Natural killer cell (primary cell): Measurements from ENCODE around the gene DCAF8L2. TPM values are rescaled to one million over a fixed set of nuclear protein-coding genes. Genes with fewer than 3 reads are reported as not detected.
"Not testable (repeated sequence)": the region's sequence is repeated elsewhere in the genome, so short reads cannot be mapped to it uniquely, and the experiment has no call there.

Source experiments
- ATAC-seq, 3 donors: fragments of 150-1000 bp in 2 of 3; fragments of 200-7000 bp in 1 of 3; cut with Tn5 transposase; 1 replicate in 1 of 3; 2 replicates in 2 of 3; pipeline ENCODE4 v1.10.0; 2021; ENCODE audit warnings: mild to moderate bottlenecking in 2 of 3, moderate library complexity in 2 of 3
- DNase-seq, 2 donors: peaks; one replicate each; pipeline versions ENCODE4 v3.0.0 to v3.0.0-alpha.2; 2013 to 2021; ENCODE audit warnings: mixed read lengths in 1 of 2
- H3K27ac ChIP-seq: one replicate; pipeline ENCODE4 v1.5.1; 2013; ENCODE audit warnings: mild to moderate bottlenecking, low read length
- H3K27me3 ChIP-seq: one replicate; pipeline ENCODE4 v1.6.1; 2013; ENCODE audit warnings: low read length; ENCODE audit not compliant: control insufficient read depth, insufficient read depth
- H3K36me3 ChIP-seq: one replicate; pipeline ENCODE4 v1.6.1; 2013; ENCODE audit warnings: low read length; ENCODE audit not compliant: control insufficient read depth, insufficient read depth
- H3K4me1 ChIP-seq: one replicate; pipeline ENCODE4 v1.6.1; 2013; ENCODE audit warnings: low read length; ENCODE audit not compliant: control insufficient read depth, insufficient read depth
- H3K4me3 ChIP-seq: one replicate; pipeline ENCODE4 v1.5.1; 2013; ENCODE audit warnings: low read length
- H3K9me3 ChIP-seq: one replicate; pipeline ENCODE4 v1.6.1; 2013; ENCODE audit warnings: low read length; ENCODE audit not compliant: control insufficient read depth, insufficient read depth
- H3K27ac Mint-ChIP-seq, 2 donors: one replicate each; pipeline ENCODE4 v1.8.0; 2022; ENCODE audit warnings: mild to moderate bottlenecking in 2 of 2, mixed read lengths in 2 of 2, moderate library complexity in 1 of 2
- H3K27me3 Mint-ChIP-seq, 2 donors: one replicate each; pipeline ENCODE4 v1.8.0; 2022; ENCODE audit warnings: low read depth in 2 of 2, mixed read lengths in 2 of 2
- H3K36me3 Mint-ChIP-seq: one replicate; pipeline ENCODE4 v1.8.0; 2022; ENCODE audit warnings: mixed read lengths
- H3K4me1 Mint-ChIP-seq, 2 donors: one replicate each; pipeline ENCODE4 v1.8.0; 2022; ENCODE audit warnings: mixed read lengths in 2 of 2
- H3K4me3 Mint-ChIP-seq: one replicate; pipeline ENCODE4 v1.8.0; 2022; ENCODE audit warnings: mild to moderate bottlenecking, moderate library complexity, mixed read lengths
- H3K9me3 Mint-ChIP-seq, 2 donors: one replicate each; pipeline ENCODE4 v1.8.0; 2022; ENCODE audit warnings: mixed read lengths in 2 of 2
- CTCF ChIP-seq: fragments of 200-600 bp; IDR thresholded peaks from one replicate; pipeline ENCODE4 v1.8.0; 2022; ENCODE audit warnings: antibody characterized with exemption
- WGBS: methylation state at CpG from one replicate; pipeline ENCODE4 v1.1.7; 2013; ENCODE audit warnings: missing lambda C conversion rate; ENCODE audit not compliant: insufficient coverage; 5-methylcytosine and 5-hydroxymethylcytosine counted together
- intact Hi-C: fragments of 100-400 bp; cut with micrococcal nuclease; formaldehyde crosslinking; loops from one replicate; pipeline ENCODE4 v1.14.2; 2022
- total RNA-seq, 4 donors: library from RNA; stranded (reverse); fragments of 120-200 nt in 1 of 4; gene quantifications; one replicate each; pipeline versions ENCODE4 v1.2.3 to v1.2.4, GENCODE V29; 2013 to 2022

The DCAF8L2 gene
- total RNA-seq, 3 donors from 2014 or later (not counting 1 experiment from before 2014, with no cell fraction given): not detected

GRCh38 chrX:27675493-27675892 is 85.3 kb downstream of the DCAF8L2 start:
- H3K4me1 Mint-ChIP-seq: no peaks in the 10 kb centered on the region
- TF ChIP-seq CTCF: no peak
- no peaks in the 10 kb centered on the region for H3K27me3 Mint-ChIP-seq
- H3K9me3 Mint-ChIP-seq: peaks cover 0 to 7% of the 10 kb centered on the region in 2 donors
- H3K4me1 ChIP-seq: no peaks in the 10 kb centered on the region
- H3K9me3 ChIP-seq: no peaks in the 10 kb centered on the region
- H3K36me3 Mint-ChIP-seq: no peaks in the 10 kb centered on the region
- ATAC-seq (no peak), DNase-seq (no peak)
- H3K27ac ChIP-seq: no peak overlapping the region
- no peak overlapping the region for H3K4me3 ChIP-seq
- no peak overlapping the region for H3K27ac Mint-ChIP-seq
- H3K36me3 ChIP-seq: no peaks in the 10 kb centered on the region
- intact Hi-C loops: no loop called here
- H3K4me3 Mint-ChIP-seq: no peak overlapping the region
- no peaks in the 10 kb centered on the region for H3K27me3 ChIP-seq
- WGBS: no CpG with 5 or more reads among the region's 1 CpG

- Mint-ChIP-seq H3K4me1 (no peaks in the 10 kb centered on the region), H3K36me3 (no peaks in the 10 kb centered on the region), H3K27ac (no peak overlapping the region), H3K9me3 (peaks cover 0 to 7% of the 10 kb centered on the region in 2 donors), H3K4me3 (no peak overlapping the region), H3K27me3 (no peaks in the 10 kb centered on the region)
- WGBS: 92% methylated on average over 1 of the region's 1 CpG
- intact Hi-C loops: no loop called here
- Histone ChIP-seq H3K9me3 (no peaks in the 10 kb centered on the region), H3K27me3 (no peaks in the 10 kb centered on the region), H3K4me1 (no peaks in the 10 kb centered on the region), H3K27ac (no peak overlapping the region), H3K4me3 (no peak overlapping the region), H3K36me3 (no peaks in the 10 kb centered on the region)
- TF ChIP-seq CTCF: no peak
- ATAC-seq (no peak), DNase-seq (no peak)
Observed at GRCh38 chrX:27679281-27679680, 89.1 kb downstream of the DCAF8L2 start.

DNA sequence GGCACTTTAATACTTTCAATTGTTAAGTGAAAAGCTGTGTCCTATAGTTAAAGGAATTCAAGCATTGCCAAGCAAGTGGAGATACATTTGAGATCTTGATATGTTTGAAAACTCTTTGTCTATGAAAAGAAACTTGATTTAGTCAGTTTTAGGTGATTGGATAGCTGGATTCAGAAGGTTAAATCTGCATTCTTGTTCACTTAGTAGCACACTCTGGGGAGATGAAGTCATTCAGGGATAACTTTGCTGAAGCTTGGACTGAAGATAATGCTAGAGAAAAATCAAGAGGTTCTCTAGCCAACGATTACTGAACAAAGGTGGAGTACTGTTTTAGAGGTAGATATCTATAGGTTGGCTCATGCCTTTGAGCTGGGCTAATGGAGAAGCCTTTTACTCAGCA is 90.6 kb downstream of the DCAF8L2 start:
- H3K4me1 ChIP-seq: no peaks in the 10 kb centered on the region
- no peak for TF ChIP-seq CTCF
- H3K4me3 ChIP-seq: no peak overlapping the region
- no peaks in the 10 kb centered on the region for H3K9me3 ChIP-seq
- intact Hi-C loops: no loop called here
- DNase-seq: no peak
- H3K9me3 Mint-ChIP-seq: peaks cover 0 to 7% of the 10 kb centered on the region in 2 donors
- H3K4me3 Mint-ChIP-seq: no peak overlapping the region
- no peak for ATAC-seq
- H3K36me3 Mint-ChIP-seq: no peaks in the 10 kb centered on the region
- no peaks in the 10 kb centered on the region for H3K36me3 ChIP-seq
- H3K4me1 Mint-ChIP-seq: no peaks in the 10 kb centered on the region
- H3K27me3 Mint-ChIP-seq: no peaks in the 10 kb centered on the region
- H3K27ac ChIP-seq: no peak overlapping the region
- H3K27me3 ChIP-seq: no peaks in the 10 kb centered on the region
- 67% methylated on average over 1 of the region's 1 CpG for WGBS
- no peak overlapping the region for H3K27ac Mint-ChIP-seq

- H3K9me3 ChIP-seq, H3K27me3 ChIP-seq, H3K27ac ChIP-seq, H3K36me3 ChIP-seq, H3K4me3 Mint-ChIP-seq, H3K27ac Mint-ChIP-seq, H3K4me3 ChIP-seq, intact Hi-C loops, H3K4me1 ChIP-seq, H3K4me1 Mint-ChIP-seq, DNase-seq, H3K36me3 Mint-ChIP-seq, ATAC-seq, H3K9me3 Mint-ChIP-seq, H3K27me3 Mint-ChIP-seq: not testable (repeated sequence)
- 23% methylated on average over 4 of the region's 5 CpGs for WGBS
Observed at GRCh38 chrX:27683566-27684208, 93.5 kb downstream of the DCAF8L2 start.
